ENCODE data around the gene ANKRD34B.

The ANKRD34B gene

GRCh38 chr5:80554646-80555045 is 15.4 kb downstream of the ANKRD34B start:
- Histone ChIP-seq H2AFZ (ENCODE audit: low read depth, low read length, severe bottlenecking) (no peak overlapping the region), H3K79me2 (ENCODE audit: insufficient read depth, low read length) (no peaks in the 10 kb centered on the region), H3F3A (ENCODE audit: insufficient read depth) (no peaks in the 10 kb centered on the region), H3K36me3 (ENCODE audit: low read length) (no peaks in the 10 kb centered on the region), H3K4me3 (ENCODE audit: insufficient read depth, low read length, poor library complexity, severe bottlenecking) (no peak overlapping the region), H3K27ac (ENCODE audit: low read depth, low read length) (no peak overlapping the region), H3K9ac (ENCODE audit: low read length) (no peak overlapping the region), H3K4me2 (ENCODE audit: low read depth, low read length, poor library complexity, severe bottlenecking) (no peak overlapping the region), H4K20me1 (ENCODE audit: low read depth, low read length) (no peaks in the 10 kb centered on the region; the same call in 1 of the 2 replicates), H3K27me3 (ENCODE audit: low read length) (no peaks in the 10 kb centered on the region), H3K9me2 (replicated peaks; ENCODE audit: insufficient read depth, low read length) (no peaks in the 10 kb centered on the region), H3K9me3 (ENCODE audit: insufficient read depth, low read length) (no peaks in the 10 kb centered on the region)
- TF ChIP-seq EZH2phosphoT487 (conservative IDR thresholded peaks at IDR 0.05; ENCODE audit: low read length) (no peak), CTCF (IDR thresholded peaks at IDR 0.05; ENCODE audit: insufficient read depth, low read length, poor library complexity, severe bottlenecking) (no peak)

GRCh38 chr5:80541392-80541791 is 28.7 kb downstream of the ANKRD34B start:
- H3K4me2 ChIP-seq (ENCODE audit: low read depth, low read length, poor library complexity, severe bottlenecking): no peak overlapping the region
- no peaks in the 10 kb centered on the region for H4K20me1 ChIP-seq (ENCODE audit: low read depth, low read length)
- H3K9ac ChIP-seq (ENCODE audit: low read length): no peak overlapping the region
- no peaks in the 10 kb centered on the region for H3K36me3 ChIP-seq (ENCODE audit: low read length)
- TF ChIP-seq CTCF (IDR thresholded peaks at IDR 0.05; ENCODE audit: insufficient read depth, low read length, poor library complexity, severe bottlenecking) (no peak), EZH2phosphoT487 (conservative IDR thresholded peaks at IDR 0.05; ENCODE audit: low read length) (no peak)
- H3K4me3 ChIP-seq (ENCODE audit: insufficient read depth, low read length, poor library complexity, severe bottlenecking): no peak overlapping the region
- H3K9me2 ChIP-seq (replicated peaks; ENCODE audit: insufficient read depth, low read length): no peaks in the 10 kb centered on the region
- H2AFZ ChIP-seq (ENCODE audit: low read depth, low read length, severe bottlenecking): no peak overlapping the region
- no peaks in the 10 kb centered on the region for H3F3A ChIP-seq (ENCODE audit: insufficient read depth)
- no peaks in the 10 kb centered on the region for H3K79me2 ChIP-seq (ENCODE audit: insufficient read depth, low read length)
- H3K27ac ChIP-seq (ENCODE audit: low read depth, low read length): no peak overlapping the region
- no peaks in the 10 kb centered on the region for H3K9me3 ChIP-seq (ENCODE audit: insufficient read depth, low read length)
- no peaks in the 10 kb centered on the region for H3K27me3 ChIP-seq (ENCODE audit: low read length)

- TF ChIP-seq CTCF (IDR thresholded peaks at IDR 0.05; ENCODE audit: insufficient read depth, low read length, poor library complexity, severe bottlenecking): no peak
- TF ChIP-seq EZH2phosphoT487 (conservative IDR thresholded peaks at IDR 0.05; ENCODE audit: low read length): no peak
- Histone ChIP-seq H3K27ac (ENCODE audit: low read depth, low read length) (no peak overlapping the region), H2AFZ (ENCODE audit: low read depth, low read length, severe bottlenecking) (no peak overlapping the region)
Measured at GRCh38 chr5:80540691-80541090, 29.4 kb downstream of the ANKRD34B start.

More at GRCh38 chr5:80540691-80541090, 29.4 kb downstream of the ANKRD34B start:
- H3K27me3 ChIP-seq (ENCODE audit: low read length): no peaks in the 10 kb centered on the region
- no peaks in the 10 kb centered on the region for H3F3A ChIP-seq (ENCODE audit: insufficient read depth)
- H3K79me2 ChIP-seq (ENCODE audit: insufficient read depth, low read length): no peaks in the 10 kb centered on the region
- H3K9me2 ChIP-seq (replicated peaks; ENCODE audit: insufficient read depth, low read length): no peaks in the 10 kb centered on the region
- no peak overlapping the region for H3K4me3 ChIP-seq (ENCODE audit: insufficient read depth, low read length, poor library complexity, severe bottlenecking)
- H3K36me3 ChIP-seq (ENCODE audit: low read length): no peaks in the 10 kb centered on the region
- H3K9me3 ChIP-seq (ENCODE audit: insufficient read depth, low read length): no peaks in the 10 kb centered on the region
- no peaks in the 10 kb centered on the region for H4K20me1 ChIP-seq (ENCODE audit: low read depth, low read length)
- no peak overlapping the region for H3K9ac ChIP-seq (ENCODE audit: low read length)
- no peak overlapping the region for H3K4me2 ChIP-seq (ENCODE audit: low read depth, low read length, poor library complexity, severe bottlenecking)
